ENCODE results near the gene PKN2. TPM values are rescaled to one million over a fixed set of nuclear protein-coding genes. Genes with fewer than 3 reads are reported as not detected.
"Not testable (repeated sequence)": the region's sequence is repeated elsewhere in the genome, so short reads cannot be mapped to it uniquely, and the experiment has no call there.

The PKN2 gene
- total RNA-seq, 1 donor from 2014 or later: 34.5 TPM

GRCh38 chr1:88668405-88668804, 15.7 kb upstream of the PKN2 start:
- ATAC-seq (ENCODE audit: poor library complexity) (no peak), DNase-seq (no peak)
- intact Hi-C loops (cut with DNase I): no loop called here

- intact Hi-C loops (cut with DNase I): no loop called here
- no peak for DNase-seq
- no peak for ATAC-seq (ENCODE audit: poor library complexity)
Measured at GRCh38 chr1:88670462-88670861, 13.6 kb upstream of the PKN2 start.

DNA sequence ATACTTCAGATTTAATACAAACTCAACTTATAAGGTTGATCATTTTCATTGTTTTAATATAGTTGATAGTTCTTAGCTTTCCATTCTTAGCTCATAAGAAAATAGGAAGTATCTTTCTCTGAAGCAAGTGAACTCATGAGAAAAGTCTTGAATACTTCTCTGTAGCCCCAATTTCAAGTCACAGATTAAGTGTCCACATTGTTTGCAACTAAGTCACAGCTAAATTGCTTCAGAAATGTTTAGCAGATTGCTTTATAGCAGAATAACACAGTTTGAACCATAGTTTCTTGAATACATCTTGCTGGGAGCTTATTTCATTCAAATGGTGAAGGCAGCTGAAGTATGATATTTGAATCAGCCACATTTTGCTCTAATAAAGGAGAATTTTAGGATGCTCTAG, 10.6 kb upstream of the PKN2 start:
- intact Hi-C loops (cut with DNase I): no loop called here
- ATAC-seq (ENCODE audit: poor library complexity) (no peak), DNase-seq (no peak)

DNA sequence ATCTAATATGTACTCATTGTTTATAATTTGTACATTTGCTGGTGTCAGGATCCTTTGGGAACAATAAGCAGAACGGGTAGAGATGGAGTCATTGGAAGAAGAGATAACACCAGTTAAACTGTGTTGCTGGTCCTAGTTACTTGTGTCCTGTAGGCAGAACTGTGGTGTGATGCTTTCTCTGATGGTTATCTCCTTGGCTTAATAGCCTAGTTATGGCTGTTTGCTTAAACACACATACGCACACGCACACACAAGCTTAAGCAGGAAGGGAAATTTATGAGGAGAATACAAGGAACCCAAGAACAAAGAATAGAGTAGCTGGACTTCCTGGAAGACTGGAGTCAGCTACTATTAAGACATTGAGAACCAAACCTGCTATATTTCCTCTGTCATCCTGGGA, 5.7 kb upstream of the PKN2 start:
- DNase-seq: no peak
- ATAC-seq (ENCODE audit: poor library complexity): no peak
- intact Hi-C loops (cut with DNase I): no loop called here

GRCh38 chr1:88680471-88680870, 3.6 kb upstream of the PKN2 start:
- ATAC-seq (ENCODE audit: poor library complexity): no peak
- intact Hi-C loops (cut with DNase I): no loop called here

GRCh38 chr1:88680911-88681622, 3.0 kb upstream of the PKN2 start:
- intact Hi-C loops (cut with DNase I): no loop called here
- DNase-seq: no peak
- ATAC-seq (ENCODE audit: poor library complexity): no peak

More at GRCh38 chr1:88680471-88680870, 3.6 kb upstream of the PKN2 start:
- no peak for DNase-seq

DNA sequence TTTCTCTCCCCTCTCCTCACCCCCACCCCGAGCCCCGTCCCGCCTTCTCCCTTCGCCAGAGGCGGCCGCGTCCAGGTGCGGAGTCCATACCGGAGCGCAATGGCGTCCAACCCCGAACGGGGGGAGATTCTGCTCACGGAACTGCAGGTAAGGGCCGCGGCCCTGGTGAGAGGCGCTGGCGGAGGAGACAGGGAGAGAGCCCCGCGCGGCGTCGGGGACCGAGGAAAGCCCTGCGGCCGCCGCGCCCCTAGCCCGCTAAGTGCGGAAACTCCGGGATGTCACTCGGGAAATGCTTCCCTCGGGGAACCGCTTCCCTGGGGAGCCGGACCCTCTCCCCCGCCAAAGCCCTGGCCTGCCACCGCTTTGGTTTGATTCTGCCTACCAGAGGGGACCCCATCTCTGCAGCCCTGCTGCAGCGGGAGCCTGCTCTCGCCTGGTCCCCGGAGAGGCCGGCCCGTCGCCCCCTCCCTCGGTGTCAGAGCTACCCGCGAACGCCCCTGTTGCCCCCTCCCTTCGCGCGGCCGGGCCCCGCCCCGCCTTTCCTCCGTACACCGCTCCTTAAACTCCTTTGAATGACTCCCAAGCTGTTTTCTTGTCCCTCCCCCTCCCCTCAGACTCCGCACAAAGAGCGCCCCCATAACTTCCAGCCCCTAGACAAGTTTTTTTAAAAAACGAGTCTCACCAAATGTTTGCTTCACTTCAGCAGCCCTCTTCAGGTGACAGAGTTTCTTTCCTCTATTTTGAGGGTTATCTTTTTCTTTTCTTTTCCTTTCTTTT, 597 bp downstream of the PKN2 start:
- ATAC-seq (ENCODE audit: poor library complexity): peak; percentile 61

DNA sequence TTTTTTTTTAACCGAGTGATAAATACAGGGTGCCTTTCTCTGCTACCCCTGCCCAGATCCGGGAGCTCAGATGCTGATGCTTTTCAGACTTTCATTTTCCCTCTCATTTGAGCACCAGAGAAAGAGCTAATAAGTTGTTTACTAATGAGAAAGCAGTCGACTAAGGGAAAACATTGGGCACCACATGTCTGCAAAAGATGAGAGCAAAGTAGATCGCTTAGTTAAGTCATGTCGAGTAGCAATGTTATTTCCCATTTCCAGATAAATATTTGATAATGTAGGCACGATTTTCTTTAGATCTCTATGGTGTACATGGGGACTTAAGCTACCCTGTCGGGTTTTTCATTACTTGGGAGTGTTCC, 1.2 kb downstream of the PKN2 start:
- ATAC-seq (ENCODE audit: poor library complexity): no peak
- intact Hi-C loops (cut with DNase I): no loop called here
- no peak for DNase-seq

More for the DNA sequence above, 597 bp downstream of the PKN2 start:
- DNase-seq: peak; percentile 67
- intact Hi-C loops (cut with DNase I): no loop called here

DNA sequence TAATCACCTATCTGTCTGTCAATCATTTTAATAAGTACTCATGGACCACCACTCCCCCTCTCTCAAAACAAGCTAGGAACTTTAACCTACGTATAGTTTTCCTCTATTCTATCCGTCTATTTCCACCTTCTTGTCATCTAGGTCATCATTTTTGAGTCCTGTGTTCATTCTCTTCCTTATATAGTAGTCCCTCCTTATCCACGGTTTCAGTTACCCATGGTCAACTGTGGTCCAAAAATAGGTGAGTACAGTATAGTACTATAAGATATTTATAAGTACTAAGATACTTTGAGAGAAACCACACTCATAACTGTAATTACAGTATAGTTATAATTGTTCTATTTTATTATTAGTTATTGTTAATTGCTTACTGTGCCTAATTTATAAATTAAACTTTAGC, 7.5 kb downstream of the PKN2 start:
- intact Hi-C loops (cut with DNase I): no loop called here
- ATAC-seq (ENCODE audit: poor library complexity) (peak; percentile 29), DNase-seq (no peak)

GRCh38 chr1:88695781-88696180, 11.7 kb downstream of the PKN2 start:
- intact Hi-C loops (cut with DNase I): no loop called here
- DNase-seq (no peak), ATAC-seq (ENCODE audit: poor library complexity) (no peak)

DNA sequence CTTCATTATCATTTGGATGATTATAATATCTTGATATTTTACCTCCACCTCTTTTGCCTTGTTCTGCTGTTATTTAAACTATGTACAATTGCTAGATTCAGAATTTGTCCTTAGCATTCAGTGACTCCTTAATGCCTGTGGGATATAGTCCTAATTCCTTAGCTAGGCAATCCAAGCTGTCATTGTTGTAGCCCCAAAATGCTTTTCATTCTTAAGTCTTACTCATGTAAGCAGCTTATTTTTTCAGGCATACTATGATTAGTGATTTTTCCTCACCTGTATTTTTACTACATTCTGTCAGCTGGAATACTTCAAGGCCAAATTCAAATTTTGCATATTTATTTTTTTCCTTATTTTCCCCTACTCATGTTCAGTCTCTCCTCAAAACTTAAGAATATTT, 13.4 kb downstream of the PKN2 start:
- no peak for ATAC-seq (ENCODE audit: poor library complexity)
- no peak for DNase-seq
- intact Hi-C loops (cut with DNase I): no loop called here

DNA sequence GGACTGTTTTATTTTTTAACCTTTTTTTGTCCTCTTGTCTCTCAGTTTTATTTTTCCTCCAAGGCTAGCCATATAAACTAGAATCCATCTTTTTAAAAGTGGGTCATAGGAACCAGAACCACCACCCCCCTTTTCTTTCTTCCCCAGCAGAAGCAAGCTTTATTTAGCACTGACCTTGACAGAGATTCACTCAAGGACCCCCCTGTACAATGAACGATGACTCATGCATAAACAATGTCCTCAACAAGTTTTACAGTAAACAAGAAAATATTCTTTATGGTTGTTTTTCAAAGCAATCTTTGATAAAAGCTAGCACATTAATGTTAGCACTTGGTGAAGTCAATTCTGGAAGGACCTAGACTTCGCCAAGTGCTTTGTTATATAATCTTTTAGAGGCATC, 14.1 kb downstream of the PKN2 start:
- intact Hi-C loops (cut with DNase I): no loop called here
- ATAC-seq (ENCODE audit: poor library complexity): no peak
- DNase-seq: no peak

DNA sequence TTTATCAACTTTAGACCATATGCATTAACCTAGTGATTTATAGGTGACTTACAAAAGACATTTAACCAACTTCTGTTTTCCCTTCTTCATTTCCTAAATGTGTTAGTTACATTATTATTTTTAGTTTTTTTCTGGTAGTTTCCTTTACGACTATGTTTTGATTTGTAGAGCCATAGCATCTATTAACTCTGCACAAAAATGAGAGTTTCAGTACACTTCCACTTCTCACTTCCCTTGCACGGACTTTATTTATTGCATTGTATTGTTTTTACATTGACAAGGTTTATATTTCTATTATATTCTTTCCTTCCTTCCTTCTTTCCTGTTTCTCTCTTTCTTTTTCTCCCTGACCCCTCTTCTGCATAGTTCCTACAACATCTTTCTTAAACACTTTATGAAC, 14.7 kb downstream of the PKN2 start:
- ATAC-seq (ENCODE audit: poor library complexity): no peak
- DNase-seq: no peak
- intact Hi-C loops (cut with DNase I): no loop called here

GRCh38 chr1:88700425-88701013, 16.4 kb downstream of the PKN2 start:
- ATAC-seq (ENCODE audit: poor library complexity) (no peak), DNase-seq (no peak)
- intact Hi-C loops (cut with DNase I): no loop called here

- DNase-seq (no peak), ATAC-seq (ENCODE audit: poor library complexity) (peak; percentile 73)
Measured at GRCh38 chr1:88701275-88701674, 17.2 kb downstream of the PKN2 start.

DNA sequence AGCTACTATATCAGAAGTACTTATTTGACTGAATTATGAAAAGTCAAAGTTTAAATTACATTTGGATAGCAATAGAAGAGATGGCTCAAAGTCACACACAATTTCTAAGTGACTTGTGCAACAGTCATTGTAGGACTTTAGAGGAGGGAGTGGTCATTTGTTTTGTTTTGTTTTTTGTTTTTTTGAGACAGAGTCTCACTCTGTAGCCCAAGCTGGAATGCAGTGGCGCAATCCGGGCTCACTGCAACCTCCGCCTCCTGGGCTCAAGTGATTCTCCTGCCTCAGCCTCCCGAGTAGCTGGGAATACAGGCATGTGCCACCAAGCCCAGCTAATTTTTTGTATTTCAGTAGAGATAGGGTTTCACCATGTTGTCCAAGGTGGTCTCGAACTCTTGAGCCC, 17.7 kb downstream of the PKN2 start:
- ATAC-seq (ENCODE audit: poor library complexity) (peak; percentile 61), DNase-seq (peak; percentile 75)
- intact Hi-C loops (cut with DNase I): not testable (repeated sequence)

More at GRCh38 chr1:88701275-88701674, 17.2 kb downstream of the PKN2 start:
- intact Hi-C loops (cut with DNase I): no loop called here

DNA sequence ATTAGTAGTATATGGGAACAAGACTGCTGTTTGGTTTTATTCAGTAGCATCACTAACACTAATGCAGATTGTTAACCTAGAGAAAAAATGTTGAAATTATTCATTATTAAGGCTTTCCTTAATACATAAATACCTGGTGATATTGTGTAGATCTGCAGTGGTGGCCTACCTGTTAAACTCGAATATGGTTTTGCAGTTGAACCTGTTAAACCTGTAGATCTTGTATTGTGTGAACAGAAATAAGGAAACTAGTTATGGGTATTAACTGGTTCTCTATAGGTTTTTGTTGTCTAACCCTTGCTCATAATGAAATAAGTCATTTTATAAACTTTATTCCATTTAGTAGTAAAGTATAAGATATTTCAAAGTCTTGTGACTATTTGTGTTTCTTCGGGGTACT, 23.9 kb downstream of the PKN2 start:
- ATAC-seq (ENCODE audit: poor library complexity) (no peak), DNase-seq (no peak)
- intact Hi-C loops (cut with DNase I): no loop called here

- DNase-seq; ATAC-seq (ENCODE audit: poor library complexity); intact Hi-C loops (cut with DNase I): not testable (repeated sequence)
Measured at GRCh38 chr1:88712907-88713306, 28.8 kb downstream of the PKN2 start.

DNA sequence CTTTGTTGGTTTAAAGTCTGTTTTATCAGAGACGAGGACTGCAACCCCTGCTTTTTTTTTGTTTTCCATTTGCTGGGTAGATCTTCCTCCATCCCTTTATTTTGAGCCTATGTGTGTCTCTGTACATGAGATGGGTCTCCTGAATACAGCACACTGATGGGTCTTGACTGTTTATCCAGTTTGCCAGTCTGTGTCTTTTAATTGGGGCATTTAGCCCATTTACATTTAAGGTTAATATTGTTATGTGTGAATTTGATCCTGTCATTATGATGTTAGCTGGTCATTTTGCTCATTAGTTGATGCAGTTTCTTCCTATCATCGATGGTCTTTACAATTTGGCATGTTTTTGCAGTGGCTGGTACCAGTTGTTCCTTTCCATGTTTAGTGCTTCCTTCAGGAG, 32.5 kb downstream of the PKN2 start:
- intact Hi-C loops (cut with DNase I); DNase-seq; ATAC-seq (ENCODE audit: poor library complexity): not testable (repeated sequence)

- intact Hi-C loops (cut with DNase I): no loop called here
- DNase-seq: no peak
- no peak for ATAC-seq (ENCODE audit: poor library complexity)
Measured at GRCh38 chr1:88722492-88722891, 38.4 kb downstream of the PKN2 start.

All from Right ventricle myocardium superior (tissue), 1 donor.